HL-60 (cell line): Measurements from ENCODE around the gene STEAP3.

Experiments
- CTCF ChIP-seq: IDR thresholded peaks from one replicate; pipeline ENCODE4 v1.5.1; 2011; ENCODE audit warnings: low read length, control low read depth, inconsistent platforms; ENCODE audit not compliant: insufficient read depth
- POLR2AphosphoS5 ChIP-seq: IDR thresholded peaks from 2 replicates; pipeline ENCODE4 v1.6.1; 2012; ENCODE audit warnings: low read depth
- SPI1 ChIP-seq: IDR thresholded peaks from 2 replicates; pipeline ENCODE4 v1.6.1; 2012; ENCODE audit warnings: low read depth, mild to moderate bottlenecking, borderline replicate concordance
- TF ChIP-seq, protein P1 (sequence below): IDR thresholded peaks from 2 replicates; pipeline ENCODE4 v1.6.1; 2012; ENCODE audit warnings: low read depth; ENCODE audit not compliant: insufficient replicate concordance

GRCh38 chr2:119225926-119226325, 2.3 kb downstream of the STEAP3 start:
- TF ChIP-seq CTCF, result no peak
- TF ChIP-seq POLR2AphosphoS5, result no peak
- TF ChIP-seq, protein P1, sequence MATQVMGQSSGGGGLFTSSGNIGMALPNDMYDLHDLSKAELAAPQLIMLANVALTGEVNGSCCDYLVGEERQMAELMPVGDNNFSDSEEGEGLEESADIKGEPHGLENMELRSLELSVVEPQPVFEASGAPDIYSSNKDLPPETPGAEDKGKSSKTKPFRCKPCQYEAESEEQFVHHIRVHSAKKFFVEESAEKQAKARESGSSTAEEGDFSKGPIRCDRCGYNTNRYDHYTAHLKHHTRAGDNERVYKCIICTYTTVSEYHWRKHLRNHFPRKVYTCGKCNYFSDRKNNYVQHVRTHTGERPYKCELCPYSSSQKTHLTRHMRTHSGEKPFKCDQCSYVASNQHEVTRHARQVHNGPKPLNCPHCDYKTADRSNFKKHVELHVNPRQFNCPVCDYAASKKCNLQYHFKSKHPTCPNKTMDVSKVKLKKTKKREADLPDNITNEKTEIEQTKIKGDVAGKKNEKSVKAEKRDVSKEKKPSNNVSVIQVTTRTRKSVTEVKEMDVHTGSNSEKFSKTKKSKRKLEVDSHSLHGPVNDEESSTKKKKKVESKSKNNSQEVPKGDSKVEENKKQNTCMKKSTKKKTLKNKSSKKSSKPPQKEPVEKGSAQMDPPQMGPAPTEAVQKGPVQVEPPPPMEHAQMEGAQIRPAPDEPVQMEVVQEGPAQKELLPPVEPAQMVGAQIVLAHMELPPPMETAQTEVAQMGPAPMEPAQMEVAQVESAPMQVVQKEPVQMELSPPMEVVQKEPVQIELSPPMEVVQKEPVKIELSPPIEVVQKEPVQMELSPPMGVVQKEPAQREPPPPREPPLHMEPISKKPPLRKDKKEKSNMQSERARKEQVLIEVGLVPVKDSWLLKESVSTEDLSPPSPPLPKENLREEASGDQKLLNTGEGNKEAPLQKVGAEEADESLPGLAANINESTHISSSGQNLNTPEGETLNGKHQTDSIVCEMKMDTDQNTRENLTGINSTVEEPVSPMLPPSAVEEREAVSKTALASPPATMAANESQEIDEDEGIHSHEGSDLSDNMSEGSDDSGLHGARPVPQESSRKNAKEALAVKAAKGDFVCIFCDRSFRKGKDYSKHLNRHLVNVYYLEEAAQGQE, result no peak
- no peak for TF ChIP-seq SPI1
